Panc1 (cell line): Measurements from ENCODE around the gene CNPY4.

Experiments used
- CTCF ChIP-seq: fragments of 450-650 bp; IDR thresholded peaks from 2 replicates; pipeline ENCODE4 v1.5.1; 2017; ENCODE audit warnings: mild to moderate bottlenecking
- POLR2AphosphoS5 ChIP-seq: IDR thresholded peaks from 2 replicates; pipeline ENCODE4 v1.6.1; 2012; ENCODE audit warnings: mild to moderate bottlenecking, low read depth, low read length, moderate library complexity
- SIN3A ChIP-seq: IDR thresholded peaks from 2 replicates; pipeline ENCODE4 v1.6.1; 2012; ENCODE audit warnings: low read depth, mild to moderate bottlenecking, low read length, moderate library complexity, borderline replicate concordance; ENCODE audit not compliant: insufficient read depth

GRCh38 chr7:100099452-100099851 is 20.0 kb upstream of the CNPY4 start:
- no peak for TF ChIP-seq SIN3A
- TF ChIP-seq POLR2AphosphoS5, result no peak
- TF ChIP-seq CTCF, result no peak
